Measurements from ENCODE around the gene PDE4DIP. TPM values are rescaled to one million over a fixed set of nuclear protein-coding genes. Genes with fewer than 3 reads are reported as not detected.
"Not testable (repeated sequence)": the region's sequence is repeated elsewhere in the genome, so short reads cannot be mapped to it uniquely, and the experiment has no call there.

The PDE4DIP gene
- total RNA-seq, 2 donors from 2014 or later, result 33.0 to 56.2 TPM

- not testable (repeated sequence) for H3K27ac Mint-ChIP-seq; H3K4me3 Mint-ChIP-seq; H3K9ac ChIP-seq (ENCODE audit: extremely low read depth, low read length, poor library complexity, severe bottlenecking); H3K9me3 ChIP-seq (ENCODE audit: control insufficient read depth, low read length); H3K4me3 ChIP-seq (ENCODE audit: low read length); H3K4me1 Mint-ChIP-seq; H3K27me3 Mint-ChIP-seq (ENCODE audit: insufficient read depth); H3K27me3 ChIP-seq (ENCODE audit: control insufficient read depth, insufficient read depth, low read length, poor library complexity, severe bottlenecking); H3K36me3 ChIP-seq (ENCODE audit: control insufficient read depth, insufficient read depth, low read length); H3K36me3 Mint-ChIP-seq (ENCODE audit: low read depth); H3K9me3 Mint-ChIP-seq; DNase-seq; H3K27ac ChIP-seq (ENCODE audit: low read depth, low read length); H3K4me1 ChIP-seq (ENCODE audit: control insufficient read depth, insufficient read depth, low read length)
- no CpG with 5 or more reads among the region's 2 CpGs for WGBS, 2 experiments (ENCODE audit: insufficient coverage in 1 of 2, insufficient read length in 1 of 2)
Measured at GRCh38 chr1:148851684-148852083, 7.5 kb downstream of the PDE4DIP start.

- H3K4me3 Mint-ChIP-seq; H3K27me3 ChIP-seq (ENCODE audit: control insufficient read depth, insufficient read depth, low read length, poor library complexity, severe bottlenecking); H3K9me3 ChIP-seq (ENCODE audit: control insufficient read depth, low read length); H3K27me3 Mint-ChIP-seq (ENCODE audit: insufficient read depth); H3K4me1 Mint-ChIP-seq; H3K36me3 Mint-ChIP-seq (ENCODE audit: low read depth); H3K9me3 Mint-ChIP-seq; H3K27ac ChIP-seq (ENCODE audit: low read depth, low read length); H3K4me1 ChIP-seq (ENCODE audit: control insufficient read depth, insufficient read depth, low read length); H3K4me3 ChIP-seq (ENCODE audit: low read length); H3K9ac ChIP-seq (ENCODE audit: extremely low read depth, low read length, poor library complexity, severe bottlenecking); H3K27ac Mint-ChIP-seq; DNase-seq; H3K36me3 ChIP-seq (ENCODE audit: control insufficient read depth, insufficient read depth, low read length): not testable (repeated sequence)
- no CpG with 5 or more reads among the region's 5 CpGs for WGBS, 2 experiments (ENCODE audit: insufficient coverage in 1 of 2, insufficient read length in 1 of 2)
Measured at GRCh38 chr1:148853363-148853762, 9.1 kb downstream of the PDE4DIP start.

- H3K4me1 Mint-ChIP-seq; H3K27me3 Mint-ChIP-seq (ENCODE audit: insufficient read depth); H3K9me3 Mint-ChIP-seq; H3K4me3 Mint-ChIP-seq; H3K4me1 ChIP-seq (ENCODE audit: control insufficient read depth, insufficient read depth, low read length); H3K27ac Mint-ChIP-seq; H3K36me3 Mint-ChIP-seq (ENCODE audit: low read depth); H3K27me3 ChIP-seq (ENCODE audit: control insufficient read depth, insufficient read depth, low read length, poor library complexity, severe bottlenecking); H3K36me3 ChIP-seq (ENCODE audit: control insufficient read depth, insufficient read depth, low read length); H3K9ac ChIP-seq (ENCODE audit: extremely low read depth, low read length, poor library complexity, severe bottlenecking); H3K27ac ChIP-seq (ENCODE audit: low read depth, low read length); H3K4me3 ChIP-seq (ENCODE audit: low read length); H3K9me3 ChIP-seq (ENCODE audit: control insufficient read depth, low read length); DNase-seq: not testable (repeated sequence)
- no CpG with 5 or more reads among the region's 6 CpGs for WGBS, 2 experiments (ENCODE audit: insufficient coverage in 1 of 2, insufficient read length in 1 of 2)
Measured at GRCh38 chr1:148854063-148854462, 9.8 kb downstream of the PDE4DIP start.

- not testable (repeated sequence) for H3K9me3 Mint-ChIP-seq; H3K36me3 Mint-ChIP-seq (ENCODE audit: low read depth); H3K4me3 ChIP-seq (ENCODE audit: low read length); H3K27me3 Mint-ChIP-seq (ENCODE audit: insufficient read depth); H3K27me3 ChIP-seq (ENCODE audit: control insufficient read depth, insufficient read depth, low read length, poor library complexity, severe bottlenecking); H3K27ac ChIP-seq (ENCODE audit: low read depth, low read length); DNase-seq; H3K36me3 ChIP-seq (ENCODE audit: control insufficient read depth, insufficient read depth, low read length); H3K9ac ChIP-seq (ENCODE audit: extremely low read depth, low read length, poor library complexity, severe bottlenecking); H3K4me1 Mint-ChIP-seq; H3K4me3 Mint-ChIP-seq; H3K9me3 ChIP-seq (ENCODE audit: control insufficient read depth, low read length); H3K27ac Mint-ChIP-seq; H3K4me1 ChIP-seq (ENCODE audit: control insufficient read depth, insufficient read depth, low read length)
- no CpG with 5 or more reads among the region's 5 CpGs for WGBS, 2 experiments (ENCODE audit: insufficient coverage in 1 of 2, insufficient read length in 1 of 2)
Measured at GRCh38 chr1:148855367-148855766, 11.1 kb downstream of the PDE4DIP start.

GRCh38 chr1:148860049-148860448, 15.8 kb downstream of the PDE4DIP start:
- not testable (repeated sequence) for H3K36me3 Mint-ChIP-seq (ENCODE audit: low read depth); H3K27ac ChIP-seq (ENCODE audit: low read depth, low read length); H3K36me3 ChIP-seq (ENCODE audit: control insufficient read depth, insufficient read depth, low read length); H3K4me3 ChIP-seq (ENCODE audit: low read length); H3K9me3 Mint-ChIP-seq; H3K9ac ChIP-seq (ENCODE audit: extremely low read depth, low read length, poor library complexity, severe bottlenecking); H3K4me1 ChIP-seq (ENCODE audit: control insufficient read depth, insufficient read depth, low read length); DNase-seq; H3K9me3 ChIP-seq (ENCODE audit: control insufficient read depth, low read length); H3K27ac Mint-ChIP-seq; H3K27me3 Mint-ChIP-seq (ENCODE audit: insufficient read depth); H3K27me3 ChIP-seq (ENCODE audit: control insufficient read depth, insufficient read depth, low read length, poor library complexity, severe bottlenecking); H3K4me3 Mint-ChIP-seq; H3K4me1 Mint-ChIP-seq
- WGBS, 2 experiments (ENCODE audit: insufficient coverage in 1 of 2, insufficient read length in 1 of 2), result no CpG with 5 or more reads among the region's 2 CpGs

GRCh38 chr1:148860579-148861259, 16.5 kb downstream of the PDE4DIP start:
- H3K36me3 ChIP-seq (ENCODE audit: control insufficient read depth, insufficient read depth, low read length); H3K4me1 ChIP-seq (ENCODE audit: control insufficient read depth, insufficient read depth, low read length); H3K9me3 ChIP-seq (ENCODE audit: control insufficient read depth, low read length); H3K4me3 Mint-ChIP-seq; H3K27ac ChIP-seq (ENCODE audit: low read depth, low read length); H3K27me3 ChIP-seq (ENCODE audit: control insufficient read depth, insufficient read depth, low read length, poor library complexity, severe bottlenecking); H3K27ac Mint-ChIP-seq; H3K36me3 Mint-ChIP-seq (ENCODE audit: low read depth); DNase-seq; H3K9me3 Mint-ChIP-seq; H3K4me1 Mint-ChIP-seq; H3K9ac ChIP-seq (ENCODE audit: extremely low read depth, low read length, poor library complexity, severe bottlenecking); H3K27me3 Mint-ChIP-seq (ENCODE audit: insufficient read depth); H3K4me3 ChIP-seq (ENCODE audit: low read length): not testable (repeated sequence)
- WGBS, 2 experiments (ENCODE audit: insufficient coverage in 1 of 2, insufficient read length in 1 of 2), result no CpG with 5 or more reads among the region's 6 CpGs

- not testable (repeated sequence) for H3K27me3 Mint-ChIP-seq (ENCODE audit: insufficient read depth); H3K9me3 ChIP-seq (ENCODE audit: control insufficient read depth, low read length); H3K27me3 ChIP-seq (ENCODE audit: control insufficient read depth, insufficient read depth, low read length, poor library complexity, severe bottlenecking); H3K27ac Mint-ChIP-seq; H3K36me3 ChIP-seq (ENCODE audit: control insufficient read depth, insufficient read depth, low read length); H3K9me3 Mint-ChIP-seq; DNase-seq; H3K4me3 Mint-ChIP-seq; H3K4me3 ChIP-seq (ENCODE audit: low read length); H3K9ac ChIP-seq (ENCODE audit: extremely low read depth, low read length, poor library complexity, severe bottlenecking); H3K4me1 Mint-ChIP-seq; H3K4me1 ChIP-seq (ENCODE audit: control insufficient read depth, insufficient read depth, low read length); H3K27ac ChIP-seq (ENCODE audit: low read depth, low read length); H3K36me3 Mint-ChIP-seq (ENCODE audit: low read depth)
- no CpG with 5 or more reads among the region's 3 CpGs for WGBS, 2 experiments (ENCODE audit: insufficient coverage in 1 of 2, insufficient read length in 1 of 2)
Measured at GRCh38 chr1:148862590-148862989, 18.4 kb downstream of the PDE4DIP start.
